ENCODE measurements around the gene PPP4R1.

The PPP4R1 gene

GRCh38 chr18:9545029-9545428 is 69.3 kb downstream of the PPP4R1 start:
- no peak for DNase-seq

GRCh38 chr18:9542924-9543323 is 71.4 kb downstream of the PPP4R1 start:
- DNase-seq: no peak

- no peak for DNase-seq
Measured at GRCh38 chr18:9539938-9540337, 74.4 kb downstream of the PPP4R1 start.

- DNase-seq: no peak
Measured at GRCh38 chr18:9539283-9539682, 75.1 kb downstream of the PPP4R1 start.

GRCh38 chr18:9537677-9538076 is 76.7 kb downstream of the PPP4R1 start:
- DNase-seq: no peak

- no peak for DNase-seq
Measured at GRCh38 chr18:9536354-9537152, 77.8 kb downstream of the PPP4R1 start.

- DNase-seq: no peak
Measured at GRCh38 chr18:9535430-9535991, 78.8 kb downstream of the PPP4R1 start.

GRCh38 chr18:9534844-9535243 is 79.5 kb downstream of the PPP4R1 start:
- no peak for DNase-seq

- DNase-seq: no peak
Measured at GRCh38 chr18:9531791-9532410, 82.5 kb downstream of the PPP4R1 start.

- no peak for DNase-seq
Measured at GRCh38 chr18:9530226-9531009, 83.9 kb downstream of the PPP4R1 start.

GRCh38 chr18:9526458-9526857 is 87.9 kb downstream of the PPP4R1 start:
- DNase-seq: no peak

- no peak for DNase-seq
Measured at GRCh38 chr18:9522952-9523351, 91.4 kb downstream of the PPP4R1 start.

- DNase-seq: no peak
Measured at GRCh38 chr18:9521770-9522169, 92.6 kb downstream of the PPP4R1 start.

- no peak for DNase-seq
Measured at GRCh38 chr18:9520666-9521065, 93.7 kb downstream of the PPP4R1 start.

GRCh38 chr18:9519399-9519798 is 95.0 kb downstream of the PPP4R1 start:
- no peak for DNase-seq

- no peak for DNase-seq
Measured at GRCh38 chr18:9517869-9518268, 96.5 kb downstream of the PPP4R1 start.

- no peak for DNase-seq
Measured at GRCh38 chr18:9516437-9517064, 97.8 kb downstream of the PPP4R1 start.

GRCh38 chr18:9513971-9514512 is 100.3 kb downstream of the PPP4R1 start:
- no peak for DNase-seq

GRCh38 chr18:9508446-9509025 is 105.8 kb downstream of the PPP4R1 start:
- DNase-seq: no peak

- no peak for DNase-seq
Measured at GRCh38 chr18:9507565-9508088, 106.7 kb downstream of the PPP4R1 start.

- DNase-seq: no peak
Measured at GRCh38 chr18:9506046-9506792, 108.1 kb downstream of the PPP4R1 start.
